ENCODE results near the gene PRX.

- TF ChIP-seq GABPA (IDR thresholded peaks at IDR 0.05 in 1 of 2, conservative IDR thresholded peaks at IDR 0.05 in 1 of 2), result no peak
- TF ChIP-seq CTCF (IDR thresholded peaks at IDR 0.05; ENCODE audit: low read depth, low read length, missing input control), result no peak
Measured at GRCh38 chr19:40365613-40366401, 47.4 kb downstream of the PRX start.
